Esophagus squamous epithelium (tissue), 5 donors: Measurements from ENCODE around the gene SLC1A7. TPM values are rescaled to one million over a fixed set of nuclear protein-coding genes. Genes with fewer than 3 reads are reported as not detected.

ENCODE experiments used
- DNase-seq: peaks from one replicate; lab custom pipeline; 2025; lab: John Stamatoyannopoulos, UW
- H3K27ac ChIP-seq, 4 donors: fragments of 200-600 bp; sonication (generic); one replicate each; pipeline ENCODE4 v1.5.1; 2016 to 2019; ENCODE audit warnings: mild to moderate bottlenecking in 1 of 4
- H3K27me3 ChIP-seq, 4 donors: fragments of 200-600 bp; sonication (generic); 1 replicate in 3 of 4; 2 replicates in 1 of 4; pipeline versions ENCODE4 v1.5.1 to v1.6.0; 2017 to 2021; ENCODE audit warnings: antibody characterized with exemption in 1 of 4
- H3K36me3 ChIP-seq, 3 donors: fragments of 200-600 bp; sonication (generic); one replicate each; pipeline ENCODE4 v1.5.1; 2016 to 2019
- H3K4me1 ChIP-seq, 3 donors: fragments of 200-600 bp; sonication (generic); one replicate each; pipeline ENCODE4 v1.5.1; 2017 to 2019
- H3K4me3 ChIP-seq, 4 donors: fragments of 200-600 bp; sonication (generic); 1 replicate in 3 of 4; 2 replicates in 1 of 4; pipeline ENCODE4 v1.5.1; 2016 to 2019; ENCODE audit warnings: mild to moderate bottlenecking in 2 of 4, moderate library complexity in 1 of 4
- H3K9me3 ChIP-seq, 3 donors: fragments of 200-600 bp; sonication (generic); one replicate each; pipeline ENCODE4 v1.5.1; 2016 to 2019
- CTCF ChIP-seq, 6 experiments: fragments of 450-650 bp in 4 of 6; fragments of 200-600 bp in 2 of 6; sonication (generic) in 2 of 6; IDR thresholded peaks; one replicate each; pipeline ENCODE4 v1.5.1; 2016 to 2019; ENCODE audit warnings: antibody characterized with exemption in 6 of 6, mild to moderate bottlenecking in 4 of 6, moderate library complexity in 4 of 6
- POLR2A ChIP-seq, 4 donors: fragments of 450-650 bp; IDR thresholded peaks; one replicate each; pipeline ENCODE4 v1.6.1; 2017; ENCODE audit warnings: antibody characterized with exemption in 4 of 4, mild to moderate bottlenecking in 4 of 4, moderate library complexity in 3 of 4
- WGBS, 2 donors: methylation state at CpG; one replicate each; pipeline ENCODE4 v1.1.5; 2018; 5-methylcytosine and 5-hydroxymethylcytosine counted together
- intact Hi-C: fragments of 100-400 bp; cut with DNase I; formaldehyde crosslinking; loops from one replicate; pipeline ENCODE4 v1.15.0; 2022
- total RNA-seq, 4 donors: library from RNA; depleted of rRNA; stranded (reverse); fragments of >200 nt; gene quantifications; one replicate each; pipeline ENCODE4 v1.1.0, GENCODE V29; 2016
- donor health status: DM: yes; HTN: yes; CAD: no.

SLC1A7 gene
- total RNA-seq, 4 donors from 2014 or later = 0.57 TPM; not detected in 3

- 71% methylated on average over 5 to 13 of the region's 27 CpGs for WGBS, 2 donors
- Histone ChIP-seq H3K4me1 (peaks cover 0 to 16% (median 0%) of the 10 kb centered on the region in 3 donors), H3K4me3 (no peak overlapping the region), H3K36me3 (no peaks in the 10 kb centered on the region), H3K27ac (no peak overlapping the region), H3K27me3 (no peaks in the 10 kb centered on the region), H3K9me3 (no peaks in the 10 kb centered on the region)
- TF ChIP-seq POLR2A (IDR thresholded peaks at IDR 0.05) (no peak), CTCF (IDR thresholded peaks at IDR 0.05) (no peak)
- intact Hi-C loops = no loop called here
- DNase-seq = no peak
Measured at GRCh38 chr1:53087332-53088285, 54.8 kb downstream of the SLC1A7 start.

- intact Hi-C loops = no loop called here
- peaks cover 0 to 2% (median 0%) of the 10 kb centered on the region in 3 donors for H3K36me3 ChIP-seq
- H3K4me3 ChIP-seq = no peak overlapping the region
- H3K9me3 ChIP-seq = no peaks in the 10 kb centered on the region
- 83% methylated on average over 1 of the region's 4 CpGs; no CpG with 5 or more reads in 1 of the 2 donors for WGBS, 2 donors
- DNase-seq = no peak
- TF ChIP-seq CTCF (IDR thresholded peaks at IDR 0.05) = no peak
- TF ChIP-seq POLR2A (IDR thresholded peaks at IDR 0.05) = no peak
- no peaks in the 10 kb centered on the region for H3K27me3 ChIP-seq
- no peak overlapping the region for H3K27ac ChIP-seq
- peaks cover 0 to 16% (median 0%) of the 10 kb centered on the region in 3 donors for H3K4me1 ChIP-seq
Measured at GRCh38 chr1:53086491-53087070, 55.9 kb downstream of the SLC1A7 start.

GRCh38 chr1:53085405-53085804 is 57.0 kb downstream of the SLC1A7 start:
- Histone ChIP-seq H3K27me3 (no peaks in the 10 kb centered on the region), H3K4me3 (no peak overlapping the region), H3K4me1 (peaks cover 0 to 10% (median 0%) of the 10 kb centered on the region in 3 donors), H3K9me3 (no peaks in the 10 kb centered on the region), H3K36me3 (peaks cover 0 to 12% (median 0%) of the 10 kb centered on the region in 3 donors), H3K27ac (no peak overlapping the region)
- DNase-seq = no peak
- intact Hi-C loops = no loop called here
- no peak for TF ChIP-seq CTCF (IDR thresholded peaks at IDR 0.05)
- no peak for TF ChIP-seq POLR2A (IDR thresholded peaks at IDR 0.05)
- WGBS, 2 donors = 84% methylated on average over 2 of the region's 8 CpGs; no CpG with 5 or more reads in 1 of the 2 donors

GRCh38 chr1:53084589-53084971 is 57.9 kb downstream of the SLC1A7 start:
- no peak for DNase-seq
- H3K4me3 ChIP-seq = no peak overlapping the region
- H3K27ac ChIP-seq = peak overlapping the region in 1 of 4 donors; percentile 10
- intact Hi-C loops = no loop called here
- 55 to 77% methylated on average over 6 to 8 of the region's 8 CpGs for WGBS, 2 donors
- H3K9me3 ChIP-seq = no peaks in the 10 kb centered on the region
- no peak for TF ChIP-seq POLR2A (IDR thresholded peaks at IDR 0.05)
- TF ChIP-seq CTCF (IDR thresholded peaks at IDR 0.05) = no peak
- peaks cover 0 to 12% (median 0%) of the 10 kb centered on the region in 3 donors for H3K36me3 ChIP-seq
- H3K4me1 ChIP-seq = peaks cover 0 to 6% (median 0%) of the 10 kb centered on the region in 3 donors
- H3K27me3 ChIP-seq = no peaks in the 10 kb centered on the region
